CD14-positive monocyte (primary cell): ENCODE data around the gene CTPS1. TPM values are rescaled to one million over a fixed set of nuclear protein-coding genes. Genes with fewer than 3 reads are reported as not detected.
A peak's percentile ranks its signal among the peaks of the same experiment; 100 is the strongest.

Experiments
- DNase-seq, 3 donors: peaks; one replicate each; pipeline ENCODE4 v3.0.0-alpha.2; 2011 to 2022
- H2AFZ ChIP-seq: 2 replicates; pipeline ENCODE4 v1.6.0; 2012; ENCODE audit warnings: mild to moderate bottlenecking, low read depth, low read length, inconsistent platforms; ENCODE audit not compliant: insufficient read depth, poor library complexity, severe bottlenecking
- H3K27ac ChIP-seq, 2 donors: 1 replicate in 1 of 2; 2 replicates in 1 of 2; pipeline ENCODE4 v1.5.1; 2012 to 2013; ENCODE audit warnings: low read length in 2 of 2, control low read depth in 1 of 2, inconsistent platforms in 1 of 2, low read depth in 1 of 2, mild to moderate bottlenecking in 1 of 2
- H3K27me3 ChIP-seq, 2 donors: one replicate each; pipeline versions ENCODE4 v1.6.0 to v1.6.1; 2011 to 2013; ENCODE audit warnings: low read length in 2 of 2; ENCODE audit not compliant: control insufficient read depth in 2 of 2, insufficient read depth in 2 of 2
- H3K36me3 ChIP-seq, 2 donors: replicated peaks in 1 of 2; 1 replicate in 1 of 2; 2 replicates in 1 of 2; pipeline versions ENCODE4 v1.5.1 to v1.6.1; 2012 to 2013; ENCODE audit warnings: low read length in 2 of 2, control low read depth in 1 of 2, inconsistent platforms in 1 of 2, mild to moderate bottlenecking in 1 of 2; ENCODE audit not compliant: insufficient read depth in 2 of 2, control insufficient read depth in 1 of 2
- H3K4me1 ChIP-seq, 2 donors: 1 replicate in 1 of 2; 2 replicates in 1 of 2; pipeline versions ENCODE4 v1.5.1 to v1.6.1; 2012 to 2013; ENCODE audit warnings: low read length in 2 of 2, control low read depth in 1 of 2, inconsistent platforms in 1 of 2, mild to moderate bottlenecking in 1 of 2, moderate library complexity in 1 of 2; ENCODE audit not compliant: insufficient read depth in 2 of 2, control insufficient read depth in 1 of 2
- H3K4me2 ChIP-seq: replicated peaks from 2 replicates; pipeline ENCODE3; 2012; ENCODE audit warnings: low read length, moderate library complexity, mild to moderate bottlenecking; ENCODE audit not compliant: poor library complexity, severe bottlenecking; ENCODE audit errors: extremely low read depth
- H3K4me3 ChIP-seq, 3 experiments: fragments of 200-600 bp in 1 of 3; sonication (generic) in 1 of 3; replicated peaks in 1 of 3; 1 replicate in 2 of 3; 2 replicates in 1 of 3; pipeline ENCODE4 v1.5.1; 2011 to 2013; ENCODE audit warnings: low read length in 3 of 3, mild to moderate bottlenecking in 3 of 3, control low read depth in 2 of 3, low read depth in 2 of 3, inconsistent platforms in 1 of 3, moderate library complexity in 1 of 3
- H3K79me2 ChIP-seq: 2 replicates; pipeline ENCODE4 v1.6.0; 2012; ENCODE audit warnings: mild to moderate bottlenecking, control low read depth, inconsistent platforms, low read length, moderate library complexity; ENCODE audit not compliant: insufficient read depth
- H3K9ac ChIP-seq: 2 replicates; pipeline ENCODE4 v1.6.0; 2017; ENCODE audit warnings: low read length, mild to moderate bottlenecking; ENCODE audit not compliant: insufficient read depth, poor library complexity, severe bottlenecking
- H3K9me3 ChIP-seq, 2 donors: replicated peaks in 1 of 2; 1 replicate in 1 of 2; 2 replicates in 1 of 2; pipeline versions ENCODE4 v1.5.1 to v1.6.1; 2012 to 2013; ENCODE audit warnings: low read length in 2 of 2, control low read depth in 1 of 2; ENCODE audit not compliant: control insufficient read depth in 1 of 2, insufficient read depth in 1 of 2
- H4K20me1 ChIP-seq: 2 replicates; pipeline ENCODE4 v1.6.0; 2012; ENCODE audit warnings: mild to moderate bottlenecking, low read length, control low read depth, moderate library complexity; ENCODE audit not compliant: insufficient read depth
- H3K27ac Mint-ChIP-seq, 7 donors: one replicate each; pipeline ENCODE4 v1.8.0; 2020; ENCODE audit warnings: mild to moderate bottlenecking in 7 of 7, mixed read lengths in 7 of 7, moderate library complexity in 6 of 7, inconsistent platforms in 2 of 7
- H3K27me3 Mint-ChIP-seq, 3 donors: one replicate each; pipeline ENCODE4 v1.8.0; 2021 to 2022; ENCODE audit warnings: low read depth in 3 of 3, mild to moderate bottlenecking in 3 of 3, mixed read lengths in 3 of 3, moderate library complexity in 3 of 3, inconsistent platforms in 1 of 3
- H3K36me3 Mint-ChIP-seq, 2 donors: one replicate each; pipeline ENCODE4 v1.8.0; 2020; ENCODE audit warnings: mixed read lengths in 2 of 2, inconsistent platforms in 1 of 2, mild to moderate bottlenecking in 1 of 2
- H3K4me1 Mint-ChIP-seq: one replicate; pipeline ENCODE4 v1.8.0; 2020; ENCODE audit warnings: mild to moderate bottlenecking, mixed read lengths
- H3K4me3 Mint-ChIP-seq, 2 donors: one replicate each; pipeline ENCODE4 v1.8.0; 2020; ENCODE audit warnings: mild to moderate bottlenecking in 2 of 2, mixed read lengths in 2 of 2, moderate library complexity in 1 of 2
- H3K9me3 Mint-ChIP-seq, 7 donors: one replicate each; pipeline ENCODE4 v1.8.0; 2020 to 2022; ENCODE audit warnings: mixed read lengths in 7 of 7, mild to moderate bottlenecking in 6 of 7, moderate library complexity in 6 of 7, inconsistent platforms in 2 of 7
- CTCF ChIP-seq: fragments of 200-600 bp; IDR thresholded peaks from one replicate; pipeline ENCODE4 v1.8.0; 2022; ENCODE audit warnings: antibody characterized with exemption, mild to moderate bottlenecking
- WGBS: methylation state at CpG from one replicate; pipeline ENCODE4 v1.1.5; 2013; ENCODE audit warnings: missing lambda C conversion rate; ENCODE audit not compliant: insufficient coverage; 5-methylcytosine and 5-hydroxymethylcytosine counted together
- intact Hi-C, 2 donors: fragments of 100-400 bp; cut with micrococcal nuclease; formaldehyde crosslinking; loops; one replicate each; pipeline versions ENCODE4 v1.15.0 to v1.15.1; 2023
- polyA plus RNA-seq, 3 donors: library from polyadenylated mRNA; depleted of rRNA in 1 of 3; unstranded in 2 of 3; stranded (reverse) in 1 of 3; fragments of 300-500 nt in 2 of 3; fragments of >200 nt in 1 of 3; fragmentation: Illumina TruSeq in 2 of 3; gene quantifications; 1 replicate in 2 of 3; 2 replicates in 1 of 3; pipeline ENCODE4 v1.2.3, GENCODE V29; 2012 to 2021

The CTPS1 gene
- polyA plus RNA-seq, 3 donors = 5.3 to 8.6 (median 6.0) TPM

GRCh38 chr1:41005876-41006275 is 26.4 kb downstream of the CTPS1 start:
- H3K9me3 Mint-ChIP-seq = no peaks in the 10 kb centered on the region
- peaks cover 77 to 79% of the 10 kb centered on the region in 2 donors for H3K36me3 Mint-ChIP-seq
- 94% methylated on average over 3 of the region's 5 CpGs for WGBS

DNA sequence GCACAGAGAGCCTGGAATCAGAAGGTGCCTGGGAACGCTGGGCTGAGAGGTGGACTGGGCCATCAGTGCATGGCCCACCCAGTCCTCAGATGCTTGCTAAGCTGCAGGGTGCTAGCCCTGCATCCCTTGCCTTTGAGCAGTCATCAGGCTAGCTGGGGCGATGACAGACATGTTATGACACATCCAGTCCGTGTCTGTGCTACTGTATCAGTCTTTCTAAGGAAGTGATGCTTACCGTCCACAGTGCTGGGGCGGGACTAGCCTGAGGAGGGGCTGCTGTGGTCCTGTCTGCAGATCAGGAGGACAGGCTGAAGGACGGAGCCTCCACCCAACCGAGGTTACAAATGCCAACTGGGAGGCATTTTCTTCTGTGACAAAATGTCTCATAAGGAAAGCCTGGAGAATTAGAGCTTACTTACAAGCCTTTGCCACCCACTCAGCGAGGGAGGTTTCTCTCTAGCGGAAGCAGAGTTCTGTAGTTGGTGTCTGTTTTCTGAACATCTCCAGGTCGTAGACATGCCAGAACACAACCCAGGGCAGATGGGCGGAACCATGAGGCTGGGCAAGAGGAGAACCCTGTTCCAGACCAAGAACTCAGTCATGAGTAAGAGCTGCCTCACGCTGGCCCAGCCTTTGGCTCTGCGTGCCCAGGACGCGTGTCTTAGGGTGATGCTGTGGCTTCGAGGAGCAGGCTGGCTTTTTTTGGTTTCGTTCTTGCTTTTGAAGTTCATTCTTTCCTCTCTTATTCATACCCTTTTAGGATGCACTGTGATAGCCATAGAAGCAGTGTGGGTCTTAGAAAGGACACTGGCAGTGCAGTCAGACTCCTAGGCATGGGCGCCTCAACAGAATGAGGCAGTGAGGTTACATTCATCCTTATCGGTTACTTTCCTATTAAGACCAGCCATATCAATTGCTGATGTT is 27.7 kb downstream of the CTPS1 start:
- no peak overlapping the region for H2AFZ ChIP-seq
- intact Hi-C loops = no loop called here
- 88% methylated on average over 11 of the region's 19 CpGs for WGBS
- H3K36me3 ChIP-seq = peaks cover 59 to 90% of the 10 kb centered on the region in 2 donors
- no peak overlapping the region for H3K4me2 ChIP-seq
- H3K9me3 ChIP-seq = no peaks in the 10 kb centered on the region
- H3K9me3 Mint-ChIP-seq = no peaks in the 10 kb centered on the region
- H3K27me3 Mint-ChIP-seq = peaks cover 0 to under 1% (median 0%) of the 10 kb centered on the region in 3 donors
- no peaks in the 10 kb centered on the region for H3K27me3 ChIP-seq
- no peak overlapping the region for H3K4me3 Mint-ChIP-seq
- no peaks in the 10 kb centered on the region for H3K79me2 ChIP-seq
- H4K20me1 ChIP-seq = no peaks in the 10 kb centered on the region
- no peak overlapping the region for H3K9ac ChIP-seq
- H3K4me1 Mint-ChIP-seq = peaks cover 17% of the 10 kb centered on the region
- no peak for TF ChIP-seq CTCF
- H3K4me3 ChIP-seq = no peak overlapping the region
- H3K4me1 ChIP-seq = peaks cover 12 to 16% of the 10 kb centered on the region in 2 donors
- peak overlapping the region in 1 of 7 donors; percentile 5 for H3K27ac Mint-ChIP-seq
- H3K27ac ChIP-seq = no peak overlapping the region
- H3K36me3 Mint-ChIP-seq = peaks cover 82 to 83% of the 10 kb centered on the region in 2 donors
- DNase-seq = no peak

More at GRCh38 chr1:41005876-41006275, 26.4 kb downstream of the CTPS1 start:
- no peaks in the 10 kb centered on the region for H4K20me1 ChIP-seq
- Mint-ChIP-seq H3K4me1 (peaks cover 19% of the 10 kb centered on the region), H3K4me3 (no peak overlapping the region), H3K27ac (no peak overlapping the region), H3K27me3 (no peaks in the 10 kb centered on the region)
- no peak for DNase-seq
- H3K4me1 ChIP-seq = peaks cover 12 to 16% of the 10 kb centered on the region in 2 donors
- H3K4me3 ChIP-seq = no peak overlapping the region
- no peak overlapping the region for H3K9ac ChIP-seq
- TF ChIP-seq CTCF = no peak
- no peaks in the 10 kb centered on the region for H3K27me3 ChIP-seq
- H3K4me2 ChIP-seq = no peak overlapping the region
- H3K9me3 ChIP-seq = no peaks in the 10 kb centered on the region
- H3K27ac ChIP-seq = no peak overlapping the region
- intact Hi-C loops = no loop called here
- H3K79me2 ChIP-seq = no peaks in the 10 kb centered on the region
- peaks cover 55 to 90% of the 10 kb centered on the region in 2 donors for H3K36me3 ChIP-seq
- no peak overlapping the region for H2AFZ ChIP-seq
